IMR-90 (cell line): ENCODE results near the gene SVIL. TPM values are rescaled to one million over a fixed set of nuclear protein-coding genes. Genes with fewer than 3 reads are reported as not detected.

Experiments used
- ATAC-seq: fragments of 200-7000 bp; cut with Tn5 transposase; 2 replicates; pipeline ENCODE4 v1.9.1; 2020; ENCODE audit warnings: low read depth, mild to moderate bottlenecking, moderate library complexity
- BruUV-seq: library from RNA; stranded (reverse); fragments of 400-500 nt; replicated peaks from 2 replicates; lab custom pipeline; 2021; lab: Mats Ljungman, UMichigan
- CTCF ChIA-PET: fragments of 300-600 bp; formaldehyde crosslinking; extraction: SDS; loops from one replicate; lab custom pipeline; 2021; ENCODE audit warnings: antibody characterized with exemption; lab: Yijun Ruan, JAX
- POLR2A ChIA-PET: fragments of 300-600 bp; sonication (Branson Sonifier 250); formaldehyde crosslinking; loops from one replicate; lab custom pipeline; 2022; ENCODE audit warnings: antibody characterized with exemption; ENCODE audit not compliant: unreplicated experiment; lab: Charles Lee
- DNase-seq: peaks from one replicate; pipeline ENCODE4 v3.0.0; 2013
- H2AFZ ChIP-seq: replicated peaks from 2 replicates; pipeline ENCODE3; 2013; ENCODE audit warnings: low read length, mild to moderate bottlenecking; ENCODE audit not compliant: poor library complexity
- H2AK5ac ChIP-seq: 2 replicates; pipeline ENCODE4 v1.6.1; 2013; ENCODE audit warnings: low read depth, low read length, inconsistent platforms
- H2AK9ac ChIP-seq: replicated peaks from 2 replicates; pipeline ENCODE3; 2013; ENCODE audit warnings: mild to moderate bottlenecking, low read depth, low read length, moderate library complexity; ENCODE audit not compliant: poor library complexity
- H2BK120ac ChIP-seq: 2 replicates; pipeline ENCODE4 v1.6.1; 2013; ENCODE audit warnings: low read depth, low read length, inconsistent platforms
- H2BK15ac ChIP-seq: 3 replicates; pipeline ENCODE4 v1.6.1; 2013; ENCODE audit warnings: low read depth, low read length, inconsistent platforms
- H2BK20ac ChIP-seq: 2 replicates; pipeline ENCODE4 v1.6.1; 2013; ENCODE audit warnings: low read depth, mild to moderate bottlenecking, inconsistent platforms, low read length, moderate library complexity
- H2BK5ac ChIP-seq: 2 replicates; pipeline ENCODE4 v1.6.1; 2013; ENCODE audit warnings: mild to moderate bottlenecking, low read depth, low read length, inconsistent platforms; ENCODE audit not compliant: poor library complexity, severe bottlenecking
- H3K14ac ChIP-seq: replicated peaks from 2 replicates; pipeline ENCODE4 v1.6.1; 2013; ENCODE audit warnings: low read depth, low read length, inconsistent platforms
- H3K18ac ChIP-seq: 2 replicates; pipeline ENCODE4 v1.6.1; 2013; ENCODE audit warnings: low read depth, low read length, control low read depth
- H3K23ac ChIP-seq: 2 replicates; pipeline ENCODE4 v1.6.1; 2013; ENCODE audit warnings: low read depth, low read length, inconsistent platforms
- H3K27ac ChIP-seq: 2 replicates; pipeline ENCODE4 v1.5.1; 2013; ENCODE audit warnings: mild to moderate bottlenecking, control low read depth, low read length; ENCODE audit not compliant: insufficient read depth
- H3K27me3 ChIP-seq: 2 replicates; pipeline ENCODE4 v1.6.1; 2013; ENCODE audit warnings: low read length; ENCODE audit not compliant: control insufficient read depth, insufficient read depth
- H3K36me3 ChIP-seq: 2 replicates; pipeline ENCODE4 v1.6.1; 2013; ENCODE audit warnings: low read length, mixed read lengths; ENCODE audit not compliant: control insufficient read depth, insufficient read depth
- H3K4ac ChIP-seq: 2 replicates; pipeline ENCODE4 v1.6.1; 2013; ENCODE audit warnings: low read depth, low read length, inconsistent platforms
- H3K4me1 ChIP-seq: 2 replicates; pipeline ENCODE4 v1.6.1; 2013; ENCODE audit warnings: low read length, mixed read lengths; ENCODE audit not compliant: control insufficient read depth, insufficient read depth
- H3K4me2 ChIP-seq: 2 replicates; pipeline ENCODE4 v1.6.1; 2013; ENCODE audit warnings: low read depth, mild to moderate bottlenecking, control low read depth, low read length, moderate library complexity
- H3K4me3 ChIP-seq: 2 replicates; pipeline ENCODE4 v1.5.1; 2013; ENCODE audit warnings: low read depth, mild to moderate bottlenecking, control low read depth, low read length, moderate library complexity; ENCODE audit not compliant: insufficient read depth
- H3K56ac ChIP-seq: 2 replicates; pipeline ENCODE4 v1.6.1; 2013; ENCODE audit warnings: low read length, inconsistent platforms; ENCODE audit not compliant: insufficient read depth; ENCODE audit errors: extremely low read depth
- H3K79me1 ChIP-seq, 2 experiments: 2 replicates each; pipeline ENCODE4 v1.6.1; 2013; ENCODE audit warnings: low read length in 2 of 2, inconsistent platforms in 1 of 2, low read depth in 1 of 2
- H3K9ac ChIP-seq: 2 replicates; pipeline ENCODE4 v1.6.1; 2013; ENCODE audit warnings: low read depth, low read length, control low read depth
- H3K9me1 ChIP-seq: 2 replicates; pipeline ENCODE4 v1.6.1; 2013; ENCODE audit warnings: low read length, inconsistent platforms; ENCODE audit not compliant: insufficient read depth
- H3K9me3 ChIP-seq: 2 replicates; pipeline ENCODE4 v1.6.1; 2013; ENCODE audit warnings: low read length; ENCODE audit not compliant: control insufficient read depth, insufficient read depth
- H4K20me1 ChIP-seq: 2 replicates; pipeline ENCODE4 v1.6.1; 2013; ENCODE audit warnings: low read length, inconsistent platforms; ENCODE audit not compliant: insufficient read depth
- H4K5ac ChIP-seq: 2 replicates; pipeline ENCODE4 v1.6.1; 2013; ENCODE audit warnings: mild to moderate bottlenecking, low read depth, low read length, control low read depth
- H4K8ac ChIP-seq, 2 experiments: 2 replicates each; pipeline ENCODE4 v1.6.1; 2013; ENCODE audit warnings: low read depth in 2 of 2, low read length in 2 of 2, control low read depth in 1 of 2, inconsistent platforms in 1 of 2
- H4K91ac ChIP-seq: 2 replicates; pipeline ENCODE4 v1.6.1; 2013; ENCODE audit warnings: low read depth, low read length, inconsistent platforms; ENCODE audit not compliant: insufficient read depth
- CEBPB ChIP-seq: IDR thresholded peaks from 2 replicates; pipeline ENCODE4 v1.6.1; 2012; ENCODE audit warnings: low read depth, low read length, improper control_type of control experiment
- MAZ ChIP-seq: IDR thresholded peaks from 2 replicates; pipeline ENCODE4 v1.6.1; 2012; ENCODE audit warnings: low read depth, mild to moderate bottlenecking, low read length, improper control_type of control experiment, moderate library complexity, borderline replicate concordance
- RAD21 ChIP-seq: IDR thresholded peaks from 2 replicates; pipeline ENCODE4 v1.6.1; 2012; ENCODE audit warnings: low read length, improper control_type of control experiment
- RCOR1 ChIP-seq: IDR thresholded peaks from 2 replicates; pipeline ENCODE4 v1.6.1; 2012; ENCODE audit warnings: mild to moderate bottlenecking, low read length, improper control_type of control experiment; ENCODE audit not compliant: insufficient replicate concordance
- RFX5 ChIP-seq: IDR thresholded peaks from 2 replicates; pipeline ENCODE4 v1.8.0; 2012; ENCODE audit warnings: low read depth, mild to moderate bottlenecking, low read length, moderate library complexity
- WGBS, 2 experiments: methylation state at CpG; one replicate each; pipeline versions ENCODE4 v1.1.5 to v1.1.7; 2013; ENCODE audit warnings: missing lambda C conversion rate in 2 of 2; ENCODE audit not compliant: insufficient read length in 1 of 2; ENCODE audit errors: extremely low coverage in 2 of 2; 5-methylcytosine and 5-hydroxymethylcytosine counted together
- dilution Hi-C: fragments of 300-500 bp; cut with HindIII; formaldehyde crosslinking; loops from one replicate; pipeline ENCODE4 v1.14.3; 2018; ENCODE audit warnings: low sequenced_read_pairs; ENCODE audit not compliant: unreplicated experiment
- in situ Hi-C: fragments of 300-500 bp; cut with MboI; formaldehyde crosslinking; loops from 3 replicates; pipeline ENCODE4 v1.14.3; 2019; ENCODE audit warnings: low sequenced_read_pairs, inconsistent platforms, mixed read lengths
- intact Hi-C: fragments of 100-400 bp; cut with micrococcal nuclease; formaldehyde crosslinking; loops from 2 replicates; pipeline ENCODE4 v1.10.0; 2022
- polyA plus RNA-seq, 3 experiments: library from polyadenylated mRNA; depleted of rRNA; stranded (reverse); fragments of >200 nt; gene quantifications; 2 replicates each; pipeline ENCODE4 v1.2.3, GENCODE V29; 2012; ENCODE audit warnings: low replicate concordance in 1 of 3
- total RNA-seq: library from RNA; depleted of rRNA; stranded (reverse); fragments of >200 nt; gene quantifications from 2 replicates; pipeline ENCODE4 v1.2.3, GENCODE V29; 2012

The SVIL gene
- total and polyA plus RNA-seq, 2 of the 4 experiments (the other 2 are of a cell fraction), result 11.5 to 11.6 TPM

- Histone ChIP-seq H2BK120ac (no peak overlapping the region), H3K4me2 (no peak overlapping the region), H2AFZ (no peak overlapping the region), H3K4me1 (peaks cover 7% of the 10 kb centered on the region), H3K27ac (no peak overlapping the region), H3K9ac (no peak overlapping the region), H2BK5ac (no peak overlapping the region), H3K9me1 (peaks cover 5% of the 10 kb centered on the region), H4K5ac (no peak overlapping the region), H4K8ac (peak overlapping the region in 1 of 2 experiments; percentile 58; a peak in 1 of 4 replicates), H2BK15ac (no peak overlapping the region), H3K18ac (no peak overlapping the region), H3K23ac (no peak overlapping the region), H3K4me3 (no peak overlapping the region), H2AK5ac (peak overlapping the region; percentile 45; the same call in 1 of the 2 replicates), H3K14ac (peak overlapping the region; percentile 20; the same call in 1 of the 2 replicates), H2BK20ac (no peak overlapping the region), H3K79me1 (peaks cover 0 to 18% of the 10 kb centered on the region in 2 experiments; a peak in 2 of 4 replicates), H4K91ac (no peak overlapping the region), H3K56ac (no peak overlapping the region), H3K27me3 (no peaks in the 10 kb centered on the region), H3K36me3 (peaks cover 28% of the 10 kb centered on the region), H3K9me3 (no peaks in the 10 kb centered on the region), H3K4ac (no peak overlapping the region), H2AK9ac (no peak overlapping the region), H4K20me1 (no peaks in the 10 kb centered on the region)
- no TSS peak for BruUV-seq
- ChIA-PET CTCF (no interaction called here), POLR2A (no interaction called here)
- dilution Hi-C loops (no loop called here), intact Hi-C loops (no loop called here), in situ Hi-C loops (no loop called here)
- WGBS, 2 experiments, result no CpG with 5 or more reads among the region's 5 CpGs
- ATAC-seq (no peak), DNase-seq (no peak)
- no peak for TF ChIP-seq RAD21
- TF ChIP-seq CEBPB, result peak; percentile 47; the same call in 1 of the 2 replicates
- TF ChIP-seq RFX5, result no peak
- no peak for TF ChIP-seq MAZ
- TF ChIP-seq RCOR1, result no peak
Observed at GRCh38 chr10:29481906-29482440, 152.8 kb downstream of the SVIL start.
